Fibroblast of skin of back (primary cell): ENCODE measurements around the gene SNX10.

Experiments
- DNase-seq: peaks from one replicate; pipeline ENCODE4 v3.0.0-alpha.2; 2013

SNX10 gene

DNA sequence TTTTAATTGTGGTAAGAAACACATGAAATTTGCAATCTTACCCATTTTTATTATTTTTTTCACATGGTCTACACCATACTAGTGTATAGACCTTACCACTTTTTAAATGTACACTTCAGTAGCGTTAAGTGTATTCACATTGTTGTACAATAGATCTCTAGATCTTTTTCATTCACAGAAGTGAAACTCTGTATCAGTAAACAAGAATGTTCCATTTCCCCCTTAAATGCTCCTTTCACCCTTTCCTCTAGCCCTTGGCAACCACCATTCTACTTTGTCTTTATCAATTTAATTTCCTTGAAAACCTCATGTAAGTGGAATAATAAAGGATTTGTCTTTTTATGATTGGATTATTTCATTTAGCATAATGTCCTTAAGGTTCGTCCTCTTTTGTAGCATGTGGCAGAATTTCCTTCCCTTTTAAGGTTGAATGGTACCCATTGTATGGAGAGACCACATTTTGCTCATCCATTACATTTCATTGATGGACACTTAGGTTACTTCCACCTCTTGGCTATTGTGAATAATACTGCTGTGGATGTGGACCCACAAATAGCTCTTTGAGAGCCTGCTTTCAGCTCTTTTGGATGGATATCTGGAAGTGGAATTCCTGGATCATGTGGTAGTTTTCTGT lies 45.7 kb downstream of the SNX10 start:
- DNase-seq = no peak

- no peak for DNase-seq
Observed at GRCh38 chr7:26340476-26341018, 48.9 kb downstream of the SNX10 start.

GRCh38 chr7:26343320-26343832 lies 51.7 kb downstream of the SNX10 start:
- no peak for DNase-seq

GRCh38 chr7:26343837-26344236 lies 52.2 kb downstream of the SNX10 start:
- DNase-seq = no peak

GRCh38 chr7:26345202-26345601 lies 53.5 kb downstream of the SNX10 start:
- no peak for DNase-seq

DNA sequence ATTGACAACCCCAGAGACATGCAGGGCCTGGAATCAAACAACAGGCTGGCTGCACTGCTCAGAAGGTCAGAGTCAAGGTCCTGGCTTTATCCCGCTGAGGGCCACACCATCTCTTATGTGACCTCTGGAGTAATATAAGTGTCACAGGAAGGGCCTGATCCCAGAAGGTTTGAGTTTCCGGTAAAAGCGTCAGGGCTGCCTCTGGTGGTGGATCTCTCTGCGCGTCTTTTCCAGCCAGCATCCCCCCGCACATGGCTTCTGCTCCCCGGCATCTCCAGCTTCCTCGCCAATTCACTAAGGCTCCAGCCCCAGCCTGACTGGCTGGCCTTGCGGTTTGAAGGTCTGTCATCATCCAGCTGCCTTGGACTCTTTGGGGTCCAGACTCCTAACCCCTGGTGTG lies 54.2 kb downstream of the SNX10 start:
- no peak for DNase-seq

- DNase-seq = peak; percentile 45
Observed at GRCh38 chr7:26346611-26347203, 55.0 kb downstream of the SNX10 start.

DNA sequence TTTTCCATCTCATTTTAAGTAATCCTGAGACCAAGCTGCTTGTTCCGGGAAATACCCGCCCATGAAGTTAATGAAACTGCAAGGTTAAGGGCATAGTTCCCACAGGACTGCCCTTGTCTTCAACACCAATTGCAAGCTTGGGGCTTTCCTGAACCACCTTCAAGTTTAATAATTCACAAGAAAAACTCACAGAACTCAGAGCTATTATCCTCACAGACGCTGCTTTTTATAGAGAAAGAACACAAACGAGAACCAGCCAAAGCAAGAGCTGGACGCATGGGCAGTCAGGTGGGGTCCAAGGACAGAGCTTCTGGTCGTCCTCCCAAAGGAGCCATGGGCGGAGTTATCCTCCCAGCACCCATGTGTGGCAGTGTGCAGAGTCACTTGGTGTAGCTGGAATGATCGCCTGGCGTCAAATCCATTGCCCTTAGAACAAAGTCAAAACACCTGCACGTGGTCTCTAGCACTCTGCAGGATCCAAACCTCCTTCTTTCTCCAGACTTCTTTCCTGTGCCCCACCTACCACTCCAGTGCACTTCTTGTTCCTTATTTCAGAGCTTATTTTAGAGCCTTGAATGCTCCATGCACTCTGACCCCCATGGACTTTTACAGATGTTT lies 56.7 kb downstream of the SNX10 start:
- no peak for DNase-seq

- DNase-seq = no peak
Observed at GRCh38 chr7:26349005-26349915, 57.6 kb downstream of the SNX10 start.

GRCh38 chr7:26351171-26351570 lies 59.5 kb downstream of the SNX10 start:
- DNase-seq = no peak

GRCh38 chr7:26356229-26356628 lies 64.6 kb downstream of the SNX10 start:
- DNase-seq = no peak

GRCh38 chr7:26356929-26357798 lies 65.5 kb downstream of the SNX10 start:
- DNase-seq = no peak

DNA sequence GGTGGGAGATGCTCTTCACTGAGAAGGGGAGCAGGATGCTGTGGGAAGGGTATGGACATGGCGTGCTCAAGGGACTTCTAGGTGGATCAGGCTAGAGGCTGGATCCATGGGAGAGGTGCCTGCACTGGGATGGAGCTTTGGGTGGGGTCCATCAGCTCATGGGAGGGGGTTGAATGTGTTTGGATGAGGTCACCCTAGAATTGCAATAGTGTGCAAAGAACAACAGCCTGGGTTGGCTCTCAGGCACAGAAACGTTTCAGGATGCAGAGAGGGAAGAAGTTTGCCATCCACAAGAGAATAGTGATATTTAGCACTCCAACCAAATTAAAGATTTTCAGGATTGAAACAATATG lies 66.1 kb downstream of the SNX10 start:
- no peak for DNase-seq

GRCh38 chr7:26360650-26361049 lies 69.0 kb downstream of the SNX10 start:
- no peak for DNase-seq

DNA sequence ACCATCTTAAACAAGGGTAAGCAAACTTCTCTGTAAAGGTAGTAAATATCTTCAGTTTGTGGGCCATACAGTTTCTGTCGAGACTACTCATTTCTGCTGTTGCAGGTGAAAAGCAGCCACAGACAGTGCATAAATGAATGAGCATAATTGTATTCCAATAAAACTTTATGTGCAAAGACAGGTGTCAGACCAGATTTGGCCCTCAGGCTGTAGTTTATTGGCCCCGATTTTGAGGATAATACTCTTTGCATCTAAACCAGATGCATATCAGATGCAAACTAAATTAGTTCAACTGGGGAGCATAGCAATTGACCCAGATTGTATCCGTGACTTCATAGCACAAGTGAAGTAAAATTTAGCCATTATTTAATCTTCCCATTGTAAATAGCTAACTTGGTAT lies 70.0 kb downstream of the SNX10 start:
- no peak for DNase-seq

GRCh38 chr7:26363465-26363864 lies 71.8 kb downstream of the SNX10 start:
- DNase-seq = no peak

DNA sequence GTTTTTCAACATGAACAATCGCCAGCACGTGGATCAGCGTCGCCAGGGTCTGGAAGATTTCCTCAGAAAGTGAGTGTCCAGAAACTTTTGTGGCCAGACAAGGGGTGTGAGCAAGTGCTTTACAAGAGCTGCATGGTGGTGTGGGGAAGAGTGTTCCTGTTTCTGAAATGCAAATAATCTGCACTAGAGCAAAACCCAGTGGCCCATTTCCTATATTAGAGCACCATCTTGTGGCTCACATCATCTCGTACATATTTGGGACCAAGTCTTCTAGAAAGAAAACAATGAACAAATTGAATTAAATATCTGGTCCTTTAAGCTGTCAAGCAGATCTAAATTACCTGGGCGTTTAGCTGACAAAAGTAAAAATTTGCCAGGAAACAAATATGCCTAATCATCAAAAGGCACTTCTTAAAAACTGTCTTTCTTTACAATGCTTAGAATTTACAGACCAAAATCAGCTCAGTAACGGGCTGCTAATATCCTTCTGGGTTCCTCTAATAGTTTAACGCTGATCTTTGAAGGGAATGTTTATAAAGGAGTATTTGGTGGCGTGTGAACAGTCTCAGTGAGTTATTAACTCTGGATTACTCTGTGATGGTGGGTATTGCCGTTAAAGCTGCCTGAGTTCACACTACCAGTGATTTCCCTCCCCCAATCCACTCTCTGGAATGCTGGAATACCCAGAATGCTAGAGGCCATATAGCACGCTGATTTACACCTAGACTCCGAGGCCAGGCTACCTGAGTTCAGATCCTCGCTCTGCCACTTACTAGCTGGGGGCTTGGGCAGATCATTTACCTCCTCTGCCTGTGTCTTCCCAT lies 73.6 kb downstream of the SNX10 start:
- DNase-seq = peak; percentile 61

- DNase-seq = no peak
Observed at GRCh38 chr7:26365901-26366275, 74.2 kb downstream of the SNX10 start.

GRCh38 chr7:26367219-26367711 lies 75.6 kb downstream of the SNX10 start:
- DNase-seq = no peak

DNA sequence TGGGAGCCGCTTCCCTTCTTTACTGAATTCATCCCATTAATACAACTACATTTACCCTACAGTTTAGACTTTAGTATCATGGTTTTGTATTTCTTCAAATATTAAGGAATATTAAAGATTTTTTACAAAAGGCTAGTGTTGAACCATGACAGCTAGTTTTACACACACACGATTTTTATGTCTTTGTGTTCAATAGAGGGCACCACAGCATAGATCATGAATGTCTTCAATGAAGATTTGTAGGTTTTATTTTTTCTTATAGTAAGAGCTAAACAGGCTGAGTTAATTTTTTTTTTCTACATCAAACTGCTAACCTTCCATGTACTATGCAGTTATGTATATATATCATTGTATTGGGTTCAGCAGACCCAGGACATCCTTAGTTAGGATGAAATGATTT lies 76.9 kb downstream of the SNX10 start:
- DNase-seq = no peak

DNA sequence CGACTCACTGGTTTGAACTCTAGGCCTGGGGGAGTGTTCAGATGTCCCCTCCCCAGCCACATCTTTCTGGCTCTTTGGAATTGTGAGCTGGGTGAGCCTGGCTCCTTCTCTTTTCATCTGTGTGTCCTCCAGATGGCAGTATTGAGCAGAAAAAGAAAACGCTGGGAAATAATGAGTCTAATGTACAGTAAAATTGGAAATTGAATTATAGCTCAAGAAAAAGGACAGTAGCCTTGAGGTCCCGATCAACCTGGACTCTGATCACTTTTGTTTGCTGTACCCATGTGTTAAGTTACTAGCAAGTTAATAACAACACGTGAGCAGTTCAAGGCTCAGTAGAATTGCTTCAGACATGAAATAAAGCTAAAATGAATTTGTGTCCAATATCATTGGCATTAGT lies 77.9 kb downstream of the SNX10 start:
- DNase-seq = peak; percentile 49
